Measurements from ENCODE around the gene OR51B2.

The OR51B2 gene

DNA sequence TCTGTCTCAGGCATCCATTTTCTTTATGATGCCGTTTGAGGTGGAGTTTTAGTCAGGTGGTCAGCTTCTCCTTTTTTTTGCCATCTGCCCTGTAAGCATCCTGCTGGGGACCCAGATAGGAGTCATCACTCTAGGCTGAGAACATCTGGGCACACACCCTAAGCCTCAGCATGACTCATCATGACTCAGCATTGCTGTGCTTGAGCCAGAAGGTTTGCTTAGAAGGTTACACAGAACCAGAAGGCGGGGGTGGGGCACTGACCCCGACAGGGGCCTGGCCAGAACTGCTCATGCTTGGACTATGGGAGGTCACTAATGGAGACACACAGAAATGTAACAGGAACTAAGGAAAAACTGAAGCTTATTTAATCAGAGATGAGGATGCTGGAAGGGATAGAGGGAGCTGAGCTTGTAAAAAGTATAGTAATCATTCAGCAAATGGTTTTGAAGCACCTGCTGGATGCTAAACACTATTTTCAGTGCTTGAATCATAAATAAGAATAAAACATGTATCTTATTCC, 43.5 kb downstream of the OR51B2 start:
- no peak for DNase-seq

DNA sequence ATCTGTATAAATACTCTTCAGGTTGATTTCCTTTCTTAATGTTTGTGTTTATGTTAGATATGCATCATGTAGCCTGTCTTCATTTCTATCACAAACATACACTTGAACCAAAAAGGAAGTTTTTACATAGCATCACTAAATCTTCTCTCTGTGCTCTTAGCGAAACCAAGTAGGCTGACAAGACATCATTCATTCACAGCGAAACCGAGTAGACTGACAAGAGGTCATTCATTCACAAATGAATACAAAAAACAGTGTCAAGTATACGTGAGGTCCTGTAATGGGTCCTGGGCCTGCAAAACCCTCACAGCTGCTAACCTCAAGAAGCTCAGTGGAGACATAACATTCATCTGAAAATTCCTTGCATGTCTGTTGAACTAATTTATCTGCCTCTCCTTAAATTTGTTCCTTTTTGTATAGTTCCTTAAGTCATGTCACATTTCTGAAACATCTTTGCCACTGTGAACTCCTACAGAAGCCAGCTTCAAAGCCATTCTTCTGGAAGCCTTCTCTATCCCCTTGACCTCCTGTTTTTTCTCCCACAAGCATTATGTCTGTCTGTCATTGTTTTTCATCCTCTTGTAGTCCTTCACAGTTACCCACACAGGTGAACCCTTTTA, 44.5 kb downstream of the OR51B2 start:
- no peak for DNase-seq

DNA sequence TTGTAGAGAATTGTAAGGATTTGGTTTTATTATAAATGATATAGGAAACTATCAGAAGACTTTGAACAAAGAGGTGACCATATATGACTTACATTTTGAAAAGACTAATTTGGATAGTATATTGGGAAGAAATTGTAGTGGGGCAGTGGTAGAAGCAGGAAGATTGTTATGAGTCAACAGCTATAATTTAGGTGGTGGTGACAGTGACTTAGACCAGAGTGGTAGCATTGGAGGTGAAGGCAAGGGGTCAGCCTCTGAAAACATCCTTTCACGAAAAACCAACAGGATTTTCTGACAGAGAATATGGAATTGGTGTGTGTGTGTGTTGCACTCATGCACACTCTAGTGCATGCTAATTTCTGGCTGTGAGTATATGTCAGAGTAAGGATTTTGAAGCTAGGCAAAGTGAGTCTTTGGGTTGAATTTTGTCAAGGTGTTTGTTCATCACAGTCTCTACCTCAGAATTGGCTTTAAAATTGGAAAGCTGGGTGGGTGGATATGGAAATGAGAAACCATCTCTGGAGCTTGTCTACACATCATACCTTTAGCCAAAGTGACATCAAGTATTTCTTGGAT, 46.2 kb downstream of the OR51B2 start:
- no peak for DNase-seq

DNA sequence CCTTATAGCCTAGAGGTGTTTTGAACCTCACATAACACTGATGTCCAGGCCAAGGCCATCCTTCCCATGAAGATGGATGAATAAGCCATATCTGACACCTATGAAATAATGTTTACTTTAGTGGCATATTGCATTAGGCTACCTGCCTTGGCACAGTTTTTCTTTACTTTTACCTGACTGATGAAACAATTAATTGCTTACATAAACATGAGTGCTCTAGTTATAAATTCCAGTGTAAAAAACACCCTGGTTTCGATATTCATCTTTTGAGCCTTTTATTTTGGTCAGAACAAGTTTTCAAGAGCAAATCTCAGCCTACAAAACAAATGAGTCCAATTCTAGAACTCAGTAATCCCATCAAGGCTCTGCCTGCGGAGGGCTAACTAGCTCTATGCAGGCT, 47.4 kb downstream of the OR51B2 start:
- DNase-seq: no peak

DNA sequence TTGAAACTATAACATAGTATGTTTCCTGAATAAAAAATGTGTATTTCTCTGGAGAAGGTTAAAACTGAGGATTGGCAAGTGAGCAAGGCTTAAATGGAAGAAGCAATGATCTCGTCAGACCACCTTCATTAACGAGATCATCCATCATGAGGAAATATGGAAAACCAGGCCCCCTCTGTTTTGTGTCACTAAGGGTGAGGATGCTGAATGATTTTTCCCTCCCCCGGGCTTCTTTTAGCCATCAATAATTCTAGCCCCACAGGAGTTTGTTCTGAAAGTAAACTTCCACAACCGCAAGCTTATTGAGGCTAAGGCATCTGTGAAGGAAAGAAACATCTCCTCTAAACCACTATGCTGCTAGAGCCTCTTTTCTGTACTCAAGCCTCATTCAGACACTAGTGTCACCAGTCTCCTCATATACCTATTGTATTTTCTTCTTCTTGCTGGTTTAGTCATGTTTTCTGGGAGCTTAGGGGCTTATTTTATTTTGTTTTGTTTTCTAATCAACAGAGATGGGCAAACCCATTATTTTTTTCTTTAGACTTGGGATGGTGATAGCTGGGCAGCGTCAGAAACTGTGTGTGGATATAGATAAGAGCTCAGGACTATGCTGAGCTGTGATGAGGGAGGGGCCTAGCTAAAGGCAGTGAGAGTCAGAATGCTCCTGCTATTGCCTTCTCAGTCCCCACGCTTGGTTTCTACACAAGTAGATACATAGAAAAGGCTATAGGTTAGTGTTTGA, 48.6 kb downstream of the OR51B2 start:
- DNase-seq: no peak

DNA sequence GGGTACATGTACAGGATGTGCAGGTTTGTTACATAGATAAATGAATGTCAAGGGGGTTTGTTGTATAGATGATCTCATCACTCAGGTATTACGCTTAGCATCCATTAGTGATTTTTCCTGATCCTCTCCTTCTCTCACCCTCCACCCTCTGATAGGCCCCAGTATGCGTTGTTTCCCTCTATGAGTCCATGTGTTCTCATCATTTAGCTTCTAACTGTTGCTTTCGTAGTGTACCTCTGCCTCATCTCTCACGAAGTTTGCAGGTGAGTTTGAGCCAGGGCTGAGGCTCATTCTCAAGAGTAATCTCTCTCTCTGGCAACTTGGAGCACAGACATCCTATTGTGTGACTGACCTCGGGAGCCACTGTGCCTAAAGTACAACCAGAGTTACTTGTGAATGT, 49.7 kb downstream of the OR51B2 start:
- no peak for DNase-seq

Data from DMS79 treated with DMSO at 0.1 percent for 48 hours (cell line).